Breast epithelium (tissue), 3 donors: ENCODE data around the gene PPP4R4.

ENCODE experiments used
- POLR2A ChIP-seq: fragments of 450-650 bp; IDR thresholded peaks from one replicate; pipeline ENCODE4 v1.6.1; 2016; ENCODE audit warnings: antibody characterized with exemption, mild to moderate bottlenecking, moderate library complexity
- TF ChIP-seq, protein P1 (sequence below), 3 donors: fragments of 450-650 bp; IDR thresholded peaks; one replicate each; pipeline ENCODE4 v1.5.1; 2016 to 2017; ENCODE audit warnings: antibody characterized with exemption in 3 of 3, mild to moderate bottlenecking in 3 of 3, moderate library complexity in 3 of 3

- TF ChIP-seq, protein P1, sequence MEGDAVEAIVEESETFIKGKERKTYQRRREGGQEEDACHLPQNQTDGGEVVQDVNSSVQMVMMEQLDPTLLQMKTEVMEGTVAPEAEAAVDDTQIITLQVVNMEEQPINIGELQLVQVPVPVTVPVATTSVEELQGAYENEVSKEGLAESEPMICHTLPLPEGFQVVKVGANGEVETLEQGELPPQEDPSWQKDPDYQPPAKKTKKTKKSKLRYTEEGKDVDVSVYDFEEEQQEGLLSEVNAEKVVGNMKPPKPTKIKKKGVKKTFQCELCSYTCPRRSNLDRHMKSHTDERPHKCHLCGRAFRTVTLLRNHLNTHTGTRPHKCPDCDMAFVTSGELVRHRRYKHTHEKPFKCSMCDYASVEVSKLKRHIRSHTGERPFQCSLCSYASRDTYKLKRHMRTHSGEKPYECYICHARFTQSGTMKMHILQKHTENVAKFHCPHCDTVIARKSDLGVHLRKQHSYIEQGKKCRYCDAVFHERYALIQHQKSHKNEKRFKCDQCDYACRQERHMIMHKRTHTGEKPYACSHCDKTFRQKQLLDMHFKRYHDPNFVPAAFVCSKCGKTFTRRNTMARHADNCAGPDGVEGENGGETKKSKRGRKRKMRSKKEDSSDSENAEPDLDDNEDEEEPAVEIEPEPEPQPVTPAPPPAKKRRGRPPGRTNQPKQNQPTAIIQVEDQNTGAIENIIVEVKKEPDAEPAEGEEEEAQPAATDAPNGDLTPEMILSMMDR (IDR thresholded peaks at IDR 0.05), result no peak
- TF ChIP-seq POLR2A, result no peak
Measured at GRCh38 chr14:94321421-94322271, 147.5 kb downstream of the PPP4R4 start.
